Neuron (in vitro differentiated cells): ENCODE results near the gene EIF5A.
"Not testable (repeated sequence)": the region's sequence is repeated elsewhere in the genome, so short reads cannot be mapped to it uniquely, and the experiment has no call there.

Source experiments
- H2AFZ ChIP-seq: one replicate; pipeline ENCODE4 v1.6.1; 2013; ENCODE audit warnings: low read depth, mild to moderate bottlenecking, inconsistent platforms, low read length, moderate library complexity
- H3K27me3 ChIP-seq: one replicate; pipeline ENCODE4 v1.6.1; 2013; ENCODE audit warnings: low read length; ENCODE audit not compliant: insufficient read depth
- H3K36me3 ChIP-seq: one replicate; pipeline ENCODE4 v1.6.1; 2013; ENCODE audit warnings: low read length; ENCODE audit not compliant: insufficient read depth
- H3K4me1 ChIP-seq: one replicate; pipeline ENCODE4 v1.6.1; 2013; ENCODE audit warnings: low read length; ENCODE audit not compliant: insufficient read depth
- H3K4me3 ChIP-seq: 2 replicates; pipeline ENCODE4 v1.5.1; 2013; ENCODE audit warnings: mild to moderate bottlenecking, low read length, moderate library complexity
- H3K9me3 ChIP-seq: one replicate; pipeline ENCODE4 v1.6.1; 2013; ENCODE audit warnings: low read length

Gene EIF5A

DNA sequence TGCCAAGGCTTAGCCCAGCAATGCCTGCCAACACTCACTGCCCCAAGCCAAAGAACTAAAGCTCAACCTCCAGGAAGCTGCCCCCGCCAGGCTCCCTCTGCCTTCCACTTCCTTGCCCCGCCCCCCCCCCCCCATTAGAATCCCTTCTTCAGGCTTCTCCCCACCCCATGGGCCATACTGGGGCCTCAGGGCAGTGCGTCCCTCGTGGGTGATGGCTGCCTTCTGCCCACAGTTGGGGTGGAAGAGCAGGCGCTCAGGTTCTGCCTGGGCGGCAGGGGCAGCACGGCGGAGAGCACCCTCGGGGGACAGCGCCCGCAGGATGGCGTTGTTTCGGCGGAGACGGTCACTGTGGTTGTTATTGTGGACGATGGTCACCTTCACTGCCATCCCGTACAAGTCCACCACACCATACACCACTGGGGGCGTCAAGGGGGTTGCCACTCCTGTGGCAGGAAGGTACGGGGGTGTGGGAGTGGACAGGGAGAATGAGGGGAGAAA, 17.7 kb downstream of the EIF5A start:
- Histone ChIP-seq H3K4me1 (peaks cover 13% of the 10 kb centered on the region), H3K9me3 (no peaks in the 10 kb centered on the region), H3K36me3 (peaks cover 64% of the 10 kb centered on the region), H3K27me3 (no peaks in the 10 kb centered on the region), H2AFZ (no peak overlapping the region), H3K4me3 (no peak overlapping the region)

DNA sequence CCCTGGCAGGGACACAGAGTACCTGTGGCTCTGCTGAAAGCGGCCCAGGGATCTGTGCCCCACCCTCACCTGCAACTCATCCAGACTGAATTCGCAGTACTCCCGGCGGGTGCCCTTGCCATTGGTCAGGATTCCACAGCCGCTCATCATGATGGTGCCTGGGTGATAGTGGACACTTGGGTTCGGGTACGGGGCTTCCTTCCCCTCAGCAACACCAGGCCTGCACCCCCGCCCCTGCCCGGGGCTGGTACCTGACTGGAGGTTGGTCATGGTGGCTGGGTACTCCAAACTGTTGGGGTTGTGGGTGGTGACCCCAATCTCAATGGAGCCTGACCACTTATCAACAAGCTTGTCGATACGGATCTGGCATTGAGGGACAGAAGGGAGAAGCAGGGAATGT, 18.8 kb downstream of the EIF5A start:
- peaks cover 21% of the 10 kb centered on the region for H3K4me1 ChIP-seq
- peaks cover 54% of the 10 kb centered on the region for H3K36me3 ChIP-seq
- no peak overlapping the region for H3K4me3 ChIP-seq
- no peaks in the 10 kb centered on the region for H3K27me3 ChIP-seq
- H2AFZ ChIP-seq, result no peak overlapping the region
- H3K9me3 ChIP-seq, result no peaks in the 10 kb centered on the region

- H3K36me3 ChIP-seq, result peaks cover 45% of the 10 kb centered on the region
These were observed 19.6 kb downstream of the EIF5A start for GRCh38 chr17:7327056-7327455.

GRCh38 chr17:7327501-7327900, 20.1 kb downstream of the EIF5A start:
- no peaks in the 10 kb centered on the region for H3K9me3 ChIP-seq
- no peak overlapping the region for H2AFZ ChIP-seq
- H3K4me1 ChIP-seq, result peaks cover 21% of the 10 kb centered on the region
- peaks cover 41% of the 10 kb centered on the region for H3K36me3 ChIP-seq
- H3K27me3 ChIP-seq, result no peaks in the 10 kb centered on the region
- H3K4me3 ChIP-seq, result no peak overlapping the region

More at GRCh38 chr17:7327056-7327455, 19.6 kb downstream of the EIF5A start:
- Histone ChIP-seq H3K9me3 (no peaks in the 10 kb centered on the region), H3K4me1 (peaks cover 21% of the 10 kb centered on the region), H2AFZ (no peak overlapping the region), H3K4me3 (no peak overlapping the region), H3K27me3 (no peaks in the 10 kb centered on the region)

DNA sequence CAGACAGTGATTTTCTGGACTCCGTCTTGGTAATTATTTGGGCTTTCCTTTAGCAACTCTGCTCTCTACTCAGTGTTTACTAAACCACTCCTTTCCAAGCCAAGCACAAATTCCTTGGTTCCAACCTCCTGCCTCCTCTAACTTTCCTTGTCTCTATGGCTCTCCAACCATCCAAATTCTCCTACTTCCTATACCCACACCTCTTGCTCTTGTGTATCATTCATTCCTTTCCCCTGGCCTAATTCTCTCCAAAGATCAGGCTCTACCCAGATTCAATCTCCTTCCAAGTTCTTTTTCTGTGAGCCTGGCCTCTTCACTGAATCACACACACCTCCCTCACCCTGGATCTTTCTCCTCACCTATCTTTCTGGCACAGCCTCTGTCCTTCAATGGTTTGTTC, 20.6 kb downstream of the EIF5A start:
- Histone ChIP-seq H3K27me3 (no peaks in the 10 kb centered on the region), H2AFZ (no peak overlapping the region), H3K4me1 (peaks cover 21% of the 10 kb centered on the region), H3K36me3 (peaks cover 36% of the 10 kb centered on the region), H3K9me3 (no peaks in the 10 kb centered on the region), H3K4me3 (peak overlapping the region; percentile 81)

GRCh38 chr17:7328840-7329373, 21.5 kb downstream of the EIF5A start, which contains the start of gene NEURL4:
Gene NEURL4, minus strand, starts transcription at chr17:7329335. Its CDS starts 23 bp downstream, at chr17:7329312.
- peak within 1 kb of the TSS; percentile 81 for H3K4me3 ChIP-seq
- no peaks in the 10 kb centered on the region for H3K9me3 ChIP-seq
- no peaks in the 10 kb centered on the region for H3K27me3 ChIP-seq
- peaks cover 21% of the 10 kb centered on the region for H3K4me1 ChIP-seq
- H2AFZ ChIP-seq, result peak within 1 kb of the TSS; percentile 66
- peaks cover 27% of the 10 kb centered on the region for H3K36me3 ChIP-seq

DNA sequence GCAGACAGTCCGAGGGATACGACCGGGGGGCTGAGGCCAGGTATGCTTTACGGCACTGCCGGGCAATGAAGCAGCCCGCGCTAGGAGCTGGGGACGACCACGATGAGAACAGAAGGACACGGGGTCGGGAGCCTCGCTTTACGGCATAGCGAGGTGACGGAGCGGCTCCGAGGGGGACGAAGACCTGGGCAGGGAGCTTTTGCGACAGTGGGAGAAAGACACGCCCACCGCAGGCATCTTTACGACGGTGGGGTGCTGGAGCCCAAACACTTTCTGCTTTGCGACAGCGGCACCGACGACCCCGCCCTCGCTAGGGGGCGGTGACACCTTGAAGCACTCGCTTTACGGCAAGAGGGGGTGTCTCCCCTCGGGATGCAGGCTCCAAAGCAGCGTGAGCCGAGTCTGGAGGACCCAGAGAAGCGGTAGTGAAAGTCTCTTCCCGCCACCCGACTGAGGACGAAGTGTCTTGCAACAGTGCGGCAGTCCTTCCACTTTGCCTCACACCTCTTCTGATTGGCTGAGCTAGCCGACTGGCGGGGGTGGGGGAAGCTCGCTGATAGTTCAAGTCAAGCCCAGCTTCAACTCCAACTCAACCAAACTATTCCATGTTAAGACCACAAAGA, 22.1 kb downstream of the EIF5A start:
- H3K27me3 ChIP-seq, result no peaks in the 10 kb centered on the region
- peak overlapping the region; percentile 48 for H2AFZ ChIP-seq
- no peaks in the 10 kb centered on the region for H3K9me3 ChIP-seq
- H3K36me3 ChIP-seq, result peaks cover 24% of the 10 kb centered on the region
- peak overlapping the region; percentile 81 for H3K4me3 ChIP-seq
- H3K4me1 ChIP-seq, result peaks cover 21% of the 10 kb centered on the region

GRCh38 chr17:7329997-7330637, 22.7 kb downstream of the EIF5A start:
- Histone ChIP-seq H2AFZ (peak overlapping the region; percentile 48), H3K4me3 (peak overlapping the region; percentile 81), H3K9me3 (no peaks in the 10 kb centered on the region), H3K4me1 (peaks cover 21% of the 10 kb centered on the region), H3K27me3 (no peaks in the 10 kb centered on the region), H3K36me3 (peaks cover 20% of the 10 kb centered on the region)

- peak overlapping the region; percentile 48 for H2AFZ ChIP-seq
- peaks cover 21% of the 10 kb centered on the region for H3K4me1 ChIP-seq
- peaks cover 15% of the 10 kb centered on the region for H3K36me3 ChIP-seq
- no peaks in the 10 kb centered on the region for H3K9me3 ChIP-seq
- H3K4me3 ChIP-seq, result peak overlapping the region; percentile 81
- H3K27me3 ChIP-seq, result no peaks in the 10 kb centered on the region
These were observed 23.2 kb downstream of the EIF5A start for GRCh38 chr17:7330638-7331015.

- peaks cover under 1% of the 10 kb centered on the region for H3K36me3 ChIP-seq
- H3K9me3 ChIP-seq, result no peaks in the 10 kb centered on the region
- no peaks in the 10 kb centered on the region for H3K27me3 ChIP-seq
- H3K4me3 ChIP-seq, result no peak overlapping the region
- H3K4me1 ChIP-seq, result peaks cover 20% of the 10 kb centered on the region
- no peak overlapping the region for H2AFZ ChIP-seq
These were observed 24.7 kb downstream of the EIF5A start for GRCh38 chr17:7332111-7332510.

DNA sequence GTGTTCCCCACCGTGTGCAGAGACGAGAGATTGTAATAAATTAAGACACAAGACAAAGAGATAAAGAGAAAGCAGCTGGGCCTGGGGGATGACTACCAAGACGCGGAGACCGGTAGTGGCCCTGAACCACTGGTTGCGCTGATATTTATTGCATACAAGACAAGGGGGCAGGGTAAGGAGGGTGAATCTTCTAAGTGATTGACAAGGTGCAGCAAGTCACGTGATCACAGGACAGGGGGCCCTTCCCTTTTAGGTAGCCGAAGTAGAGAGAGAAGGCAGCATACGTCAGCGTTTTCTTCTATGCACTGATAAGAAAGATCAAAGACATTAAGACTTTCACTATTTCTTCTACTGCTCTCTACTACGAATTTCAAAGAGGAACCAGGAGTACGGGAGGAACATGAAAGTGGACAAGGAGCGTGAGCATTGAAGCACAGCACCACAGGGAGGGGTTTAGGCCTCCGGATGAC, 25.2 kb downstream of the EIF5A start:
- peaks cover 17% of the 10 kb centered on the region for H3K4me1 ChIP-seq
- not testable (repeated sequence) for H3K36me3 ChIP-seq, H3K27me3 ChIP-seq, H2AFZ ChIP-seq, H3K4me3 ChIP-seq, H3K9me3 ChIP-seq

DNA sequence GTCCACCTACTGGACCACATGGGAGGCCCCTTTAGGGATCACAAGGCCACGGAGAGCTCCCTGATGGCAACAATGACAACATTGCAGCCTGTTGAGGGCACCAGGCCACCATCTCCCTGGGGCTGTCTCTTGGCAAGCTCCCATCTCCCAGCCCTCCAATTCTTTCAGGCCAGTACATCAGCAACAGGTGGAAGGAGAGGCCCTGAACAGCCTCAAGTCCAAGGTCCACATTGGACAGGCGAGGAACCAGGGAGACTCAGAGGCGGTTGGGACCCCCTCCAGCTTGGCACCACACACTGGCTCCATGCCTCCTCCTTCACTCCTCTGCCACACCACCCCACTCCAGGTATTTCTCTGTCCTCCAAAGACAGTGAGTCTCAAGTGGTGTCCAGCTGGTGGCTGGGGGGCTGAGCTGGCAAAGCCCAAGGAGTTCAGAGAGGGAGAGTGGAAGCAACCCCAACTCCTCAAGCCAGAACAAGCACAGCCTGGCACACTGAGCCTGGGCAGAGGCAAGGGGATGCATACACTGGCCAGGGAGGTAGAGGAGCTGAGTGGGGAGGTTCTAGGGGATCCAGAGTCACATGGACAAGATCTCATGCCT, 27.6 kb downstream of the EIF5A start:
- Histone ChIP-seq H2AFZ (no peak overlapping the region), H3K36me3 (no peaks in the 10 kb centered on the region), H3K4me1 (peaks cover 8% of the 10 kb centered on the region), H3K9me3 (no peaks in the 10 kb centered on the region), H3K4me3 (no peak overlapping the region), H3K27me3 (no peaks in the 10 kb centered on the region)

GRCh38 chr17:7335765-7336164, 28.3 kb downstream of the EIF5A start:
- not testable (repeated sequence) for H3K4me3 ChIP-seq, H3K9me3 ChIP-seq, H3K27me3 ChIP-seq, H2AFZ ChIP-seq, H3K4me1 ChIP-seq, H3K36me3 ChIP-seq
